Nephron (organoid): ENCODE data around the gene ITPA.

Experiments
- H3K27ac Mint-ChIP-seq, 3 experiments: 2 replicates each; pipeline ENCODE4 v1.8.0; 2020; ENCODE audit warnings: mixed read lengths in 3 of 3, mild to moderate bottlenecking in 2 of 3, moderate library complexity in 1 of 3
- H3K27me3 Mint-ChIP-seq: 2 replicates; pipeline ENCODE4 v1.8.0; 2021; ENCODE audit warnings: low read depth, mild to moderate bottlenecking, moderate library complexity, mixed read lengths
- H3K36me3 Mint-ChIP-seq: 2 replicates; pipeline ENCODE4 v1.8.0; 2020; ENCODE audit warnings: low read depth, mixed read lengths
- H3K4me1 Mint-ChIP-seq: 2 replicates; pipeline ENCODE4 v1.8.0; 2020; ENCODE audit warnings: mixed read lengths
- H3K4me3 Mint-ChIP-seq, 3 experiments: 2 replicates each; pipeline ENCODE4 v1.8.0; 2020; ENCODE audit warnings: mild to moderate bottlenecking in 3 of 3, mixed read lengths in 3 of 3, moderate library complexity in 2 of 3
- H3K9me3 Mint-ChIP-seq: 2 replicates; pipeline ENCODE4 v1.8.0; 2020; ENCODE audit warnings: mixed read lengths
- TF ChIP-seq, protein P1 (sequence below), 3 experiments: fragments of 200-600 bp; sonication (generic); IDR thresholded peaks; one replicate each; pipeline ENCODE4 v1.5.0; 2021; ENCODE audit warnings: antibody characterized with exemption in 3 of 3; ENCODE audit not compliant: unreplicated experiment in 3 of 3

The ITPA gene

GRCh38 chr20:3245156-3245555 lies 35.9 kb downstream of the ITPA start:
- Mint-ChIP-seq H3K27ac (no peak overlapping the region), H3K4me1 (no peaks in the 10 kb centered on the region), H3K27me3 (peaks cover 91% of the 10 kb centered on the region), H3K36me3 (peaks cover 4% of the 10 kb centered on the region), H3K4me3 (no peak overlapping the region), H3K9me3 (no peaks in the 10 kb centered on the region)
- TF ChIP-seq, protein P1, sequence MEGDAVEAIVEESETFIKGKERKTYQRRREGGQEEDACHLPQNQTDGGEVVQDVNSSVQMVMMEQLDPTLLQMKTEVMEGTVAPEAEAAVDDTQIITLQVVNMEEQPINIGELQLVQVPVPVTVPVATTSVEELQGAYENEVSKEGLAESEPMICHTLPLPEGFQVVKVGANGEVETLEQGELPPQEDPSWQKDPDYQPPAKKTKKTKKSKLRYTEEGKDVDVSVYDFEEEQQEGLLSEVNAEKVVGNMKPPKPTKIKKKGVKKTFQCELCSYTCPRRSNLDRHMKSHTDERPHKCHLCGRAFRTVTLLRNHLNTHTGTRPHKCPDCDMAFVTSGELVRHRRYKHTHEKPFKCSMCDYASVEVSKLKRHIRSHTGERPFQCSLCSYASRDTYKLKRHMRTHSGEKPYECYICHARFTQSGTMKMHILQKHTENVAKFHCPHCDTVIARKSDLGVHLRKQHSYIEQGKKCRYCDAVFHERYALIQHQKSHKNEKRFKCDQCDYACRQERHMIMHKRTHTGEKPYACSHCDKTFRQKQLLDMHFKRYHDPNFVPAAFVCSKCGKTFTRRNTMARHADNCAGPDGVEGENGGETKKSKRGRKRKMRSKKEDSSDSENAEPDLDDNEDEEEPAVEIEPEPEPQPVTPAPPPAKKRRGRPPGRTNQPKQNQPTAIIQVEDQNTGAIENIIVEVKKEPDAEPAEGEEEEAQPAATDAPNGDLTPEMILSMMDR (IDR thresholded peaks at IDR 0.05; ENCODE audit: unreplicated experiment in 3 of 3), result no peak

DNA sequence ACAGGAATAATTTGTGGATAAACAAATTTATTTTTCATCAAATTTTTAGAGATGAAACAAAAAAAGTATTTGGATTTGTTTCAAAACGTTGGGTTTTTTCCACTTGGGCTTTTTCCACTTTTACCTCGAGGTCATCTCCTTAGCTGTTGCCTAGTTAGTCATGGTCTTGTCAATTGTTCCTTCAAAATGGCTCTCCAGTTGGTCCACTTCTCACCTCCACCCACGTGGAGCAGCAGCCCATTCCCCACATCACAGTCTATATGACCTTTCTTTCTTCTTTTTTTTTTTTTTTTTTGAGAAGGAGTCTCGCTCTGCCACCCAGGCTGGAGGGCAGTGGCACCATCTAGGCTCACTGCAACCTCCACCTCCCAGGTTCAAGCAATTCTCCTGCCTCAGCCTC lies 36.4 kb downstream of the ITPA start:
- no peak overlapping the region for H3K27ac Mint-ChIP-seq
- peaks cover 91% of the 10 kb centered on the region for H3K27me3 Mint-ChIP-seq
- H3K9me3 Mint-ChIP-seq, result no peaks in the 10 kb centered on the region
- H3K4me3 Mint-ChIP-seq, result no peak overlapping the region
- no peaks in the 10 kb centered on the region for H3K4me1 Mint-ChIP-seq
- peaks cover 8% of the 10 kb centered on the region for H3K36me3 Mint-ChIP-seq
- TF ChIP-seq, protein P1 (IDR thresholded peaks at IDR 0.05; ENCODE audit: unreplicated experiment in 3 of 3), result no peak

GRCh38 chr20:3246682-3247081 lies 37.4 kb downstream of the ITPA start:
- Mint-ChIP-seq H3K4me3 (no peak overlapping the region), H3K4me1 (no peaks in the 10 kb centered on the region), H3K27ac (no peak overlapping the region), H3K9me3 (no peaks in the 10 kb centered on the region), H3K36me3 (peaks cover 8% of the 10 kb centered on the region), H3K27me3 (peaks cover 90% of the 10 kb centered on the region)
- TF ChIP-seq, protein P1 (IDR thresholded peaks at IDR 0.05; ENCODE audit: unreplicated experiment in 3 of 3), result no peak

- Mint-ChIP-seq H3K36me3 (peaks cover 18% of the 10 kb centered on the region), H3K9me3 (no peaks in the 10 kb centered on the region), H3K27me3 (peaks cover 85% of the 10 kb centered on the region), H3K4me1 (no peaks in the 10 kb centered on the region), H3K27ac (no peak overlapping the region), H3K4me3 (no peak overlapping the region)
- TF ChIP-seq, protein P1 (IDR thresholded peaks at IDR 0.05; ENCODE audit: unreplicated experiment in 3 of 3), result no peak
These were observed 38.3 kb downstream of the ITPA start for GRCh38 chr20:3247638-3248037.

GRCh38 chr20:3248167-3248992 lies 39.1 kb downstream of the ITPA start:
- TF ChIP-seq, protein P1 (IDR thresholded peaks at IDR 0.05; ENCODE audit: unreplicated experiment in 3 of 3), result no peak
- H3K4me3 Mint-ChIP-seq, result peak overlapping the region in 1 of 3 experiments; percentile 38
- no peak overlapping the region for H3K27ac Mint-ChIP-seq
- H3K27me3 Mint-ChIP-seq, result peaks cover 80% of the 10 kb centered on the region
- H3K36me3 Mint-ChIP-seq, result peaks cover 19% of the 10 kb centered on the region
- no peaks in the 10 kb centered on the region for H3K4me1 Mint-ChIP-seq
- no peaks in the 10 kb centered on the region for H3K9me3 Mint-ChIP-seq

DNA sequence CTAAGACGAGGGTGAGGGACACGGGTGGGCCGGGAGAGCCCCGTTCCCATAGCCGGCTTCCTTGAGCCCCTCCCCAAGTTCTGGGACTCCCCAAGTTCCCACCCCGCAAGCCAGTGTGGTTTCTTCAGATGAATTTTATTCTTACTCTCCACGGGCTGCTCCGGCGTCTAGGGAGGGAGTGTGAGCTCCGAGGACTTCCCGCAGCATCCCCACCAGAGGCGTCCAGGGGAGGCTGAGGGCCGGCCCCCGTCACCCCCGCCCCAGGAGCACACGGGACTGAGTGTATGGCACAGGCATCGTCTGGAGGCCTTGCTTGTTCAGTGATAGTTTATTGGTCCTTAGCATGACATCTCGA lies 39.7 kb downstream of the ITPA start:
- peaks cover 74% of the 10 kb centered on the region for H3K27me3 Mint-ChIP-seq
- peaks cover 19% of the 10 kb centered on the region for H3K36me3 Mint-ChIP-seq
- H3K4me1 Mint-ChIP-seq, result no peaks in the 10 kb centered on the region
- H3K27ac Mint-ChIP-seq, result no peak overlapping the region
- TF ChIP-seq, protein P1 (IDR thresholded peaks at IDR 0.05; ENCODE audit: unreplicated experiment in 3 of 3), result no peak
- H3K9me3 Mint-ChIP-seq, result no peaks in the 10 kb centered on the region
- peak overlapping the region in 1 of 3 experiments; percentile 38 for H3K4me3 Mint-ChIP-seq
